AG04450 (cell line): Measurements from ENCODE around the gene OCSTAMP. TPM values are rescaled to one million over a fixed set of nuclear protein-coding genes. Genes with fewer than 3 reads are reported as not detected.

Source experiments
- CTCF ChIA-PET: fragments of 300-600, 350-600 bp; formaldehyde crosslinking; extraction: SDS; loops from one replicate; lab custom pipeline; 2022; ENCODE audit warnings: antibody characterized with exemption, inconsistent platforms; lab: Charles Lee
- POLR2A ChIA-PET: fragments of 350-600 bp; formaldehyde crosslinking; extraction: SDS; loops from one replicate; lab custom pipeline; 2021; ENCODE audit warnings: antibody characterized with exemption, inconsistent platforms; lab: Yijun Ruan, JAX
- DNase-seq: peaks from one replicate; pipeline ENCODE4 v3.0.0-alpha.2; 2011; ENCODE audit warnings: low read depth, low spot score
- H3K27ac ChIP-seq: one replicate; pipeline ENCODE4 v1.5.1; 2012; ENCODE audit warnings: low read depth, low read length, control low read depth
- H3K27me3 ChIP-seq: one replicate; pipeline ENCODE4 v1.6.0; 2012; ENCODE audit warnings: low read length; ENCODE audit not compliant: control insufficient read depth, insufficient read depth
- H3K4me3 ChIP-seq: 2 replicates; pipeline ENCODE4 v1.5.1; 2011; ENCODE audit warnings: mild to moderate bottlenecking, low read depth, low read length, control low read depth
- H3K9me3 ChIP-seq: 2 replicates; pipeline ENCODE4 v1.5.1; 2012; ENCODE audit warnings: low read length; ENCODE audit not compliant: control insufficient read depth, insufficient read depth
- CTCF ChIP-seq: IDR thresholded peaks from 2 replicates; pipeline ENCODE4 v1.5.1; 2011; ENCODE audit warnings: low read depth, low read length, control low read depth, inconsistent platforms
- polyA plus RNA-seq: library from polyadenylated mRNA; depleted of rRNA; stranded (reverse); fragments of >200 nt; gene quantifications from 2 replicates; pipeline ENCODE4 v1.2.3, GENCODE V29; 2011

The OCSTAMP gene
- polyA plus RNA-seq, 1 experiment = not detected

DNA sequence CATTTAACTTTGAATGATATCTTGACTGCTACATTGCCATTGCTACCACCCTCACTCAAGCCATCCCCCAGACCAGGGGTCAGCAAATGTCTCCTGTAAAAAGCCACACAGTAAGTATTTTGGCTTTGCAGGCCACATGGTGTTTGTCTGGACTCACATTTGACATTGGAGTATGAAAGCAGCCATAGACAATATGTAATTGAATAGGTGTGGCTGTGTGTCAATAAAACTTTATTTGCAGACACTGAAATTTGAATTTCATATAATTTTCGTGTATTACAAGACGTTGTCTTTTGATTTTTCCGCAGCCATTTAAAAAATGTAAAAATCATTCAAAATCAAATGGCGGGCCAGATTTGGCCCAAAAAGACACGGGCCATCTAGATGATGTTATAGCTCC, 36.3 kb upstream of the OCSTAMP start:
- Histone ChIP-seq H3K4me3 (no peak overlapping the region), H3K27me3 (peaks cover 7% of the 10 kb centered on the region), H3K27ac (no peak overlapping the region), H3K9me3 (no peaks in the 10 kb centered on the region)
- no peak for DNase-seq
- POLR2A ChIA-PET = no interaction called here
- TF ChIP-seq CTCF = no peak
- CTCF ChIA-PET = interaction anchor here (0.9 kb wide), 1 partner anchor 25 kb away, joined by 3 read pairs; no protein-coding TSS in a partner anchor

- CTCF ChIA-PET = no interaction called here
- TF ChIP-seq CTCF = no peak
- H3K27ac ChIP-seq = no peak overlapping the region
- H3K27me3 ChIP-seq = peaks cover 7% of the 10 kb centered on the region
- POLR2A ChIA-PET = no interaction called here
- no peak for DNase-seq
- H3K9me3 ChIP-seq = no peaks in the 10 kb centered on the region
- no peak overlapping the region for H3K4me3 ChIP-seq
Measured at GRCh38 chr20:46584508-46584907, 34.1 kb upstream of the OCSTAMP start.

DNA sequence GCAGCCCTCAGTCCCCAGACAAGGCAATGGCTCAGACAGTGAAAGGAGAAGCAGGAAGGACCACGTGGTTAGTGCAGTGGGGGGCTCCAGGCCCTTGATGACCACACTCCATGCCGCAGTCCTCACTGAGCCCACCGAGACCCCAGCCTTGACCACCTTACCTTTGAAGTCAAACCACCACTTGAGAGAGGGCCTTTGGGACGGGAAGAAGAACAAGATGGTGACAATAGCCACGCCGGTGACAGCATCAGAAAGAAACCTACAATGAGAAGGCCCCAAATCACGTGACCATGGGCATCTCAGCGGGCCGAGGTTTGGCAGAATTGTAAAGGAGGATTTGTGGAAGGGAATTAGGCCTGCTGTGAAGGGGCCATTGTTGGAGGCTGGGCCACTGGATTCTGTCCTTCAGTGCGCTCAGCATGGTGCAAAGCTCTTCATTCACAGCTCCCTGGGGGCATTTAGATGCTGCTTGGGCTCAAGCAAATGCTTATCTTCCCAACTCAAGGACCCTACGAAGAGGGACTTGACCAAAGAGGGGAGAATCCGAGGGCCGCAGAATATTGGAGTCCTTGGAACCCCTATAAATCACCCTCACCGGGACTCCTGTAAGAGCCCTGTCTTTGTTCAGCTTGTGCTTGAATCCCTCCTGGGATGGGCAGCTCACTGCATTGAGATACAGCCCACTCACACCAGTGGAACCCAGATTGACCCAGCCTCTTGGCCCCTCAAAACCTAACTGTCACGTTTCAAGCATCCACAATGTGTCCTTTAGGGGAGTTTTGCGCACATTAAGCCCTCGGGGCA, 33.2 kb upstream of the OCSTAMP start:
- no peak overlapping the region for H3K27ac ChIP-seq
- TF ChIP-seq CTCF = no peak
- ChIA-PET CTCF (no interaction called here), POLR2A (no interaction called here)
- no peaks in the 10 kb centered on the region for H3K9me3 ChIP-seq
- no peak for DNase-seq
- no peak overlapping the region for H3K4me3 ChIP-seq
- peaks cover 7% of the 10 kb centered on the region for H3K27me3 ChIP-seq

GRCh38 chr20:46582648-46583047, 32.2 kb upstream of the OCSTAMP start:
- H3K27ac ChIP-seq = no peak overlapping the region
- TF ChIP-seq CTCF = no peak
- CTCF ChIA-PET = no interaction called here
- no peak overlapping the region for H3K4me3 ChIP-seq
- POLR2A ChIA-PET = no interaction called here
- DNase-seq = no peak
- H3K27me3 ChIP-seq = peaks cover 7% of the 10 kb centered on the region
- no peaks in the 10 kb centered on the region for H3K9me3 ChIP-seq

- no peak overlapping the region for H3K27ac ChIP-seq
- ChIA-PET CTCF (interaction anchor here (0.6 kb wide), 1 partner anchor 19 kb away, joined by 3 read pairs; no protein-coding TSS in a partner anchor), POLR2A (no interaction called here)
- H3K27me3 ChIP-seq = peaks cover 7% of the 10 kb centered on the region
- H3K9me3 ChIP-seq = no peaks in the 10 kb centered on the region
- no peak overlapping the region for H3K4me3 ChIP-seq
- TF ChIP-seq CTCF = no peak
- DNase-seq = no peak
Measured at GRCh38 chr20:46581391-46581790, 30.9 kb upstream of the OCSTAMP start.
